ENCODE measurements around the gene CYBC1.

CYBC1 gene

GRCh38 chr17:82408288-82408937 is 42.1 kb downstream of the CYBC1 start:
- no peak for DNase-seq (ENCODE audit: low spot score)

DNA sequence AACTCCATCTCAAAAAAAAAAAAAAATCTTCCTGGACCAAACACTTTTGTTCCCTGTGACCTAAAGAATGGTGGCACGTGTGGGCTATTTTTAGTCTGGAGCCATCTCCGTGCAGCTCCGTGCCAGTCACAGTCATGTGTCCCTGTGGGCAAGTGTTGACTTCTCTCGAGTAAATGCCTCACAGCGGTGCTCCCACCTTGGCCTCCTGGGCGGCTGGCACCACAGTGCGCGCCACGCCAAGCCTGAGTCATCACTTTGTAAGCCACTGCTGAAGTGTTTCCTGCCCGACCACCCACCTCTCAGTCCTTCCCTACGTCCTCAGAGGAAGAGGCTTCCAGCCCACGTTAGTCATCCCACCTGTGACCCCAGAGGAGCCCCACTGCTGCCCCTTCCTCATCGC is 43.3 kb downstream of the CYBC1 start:
- DNase-seq (ENCODE audit: low spot score) = peak; percentile 17

- no peak for DNase-seq (ENCODE audit: low spot score)
Observed at GRCh38 chr17:82406131-82406671, 44.4 kb downstream of the CYBC1 start.

DNA sequence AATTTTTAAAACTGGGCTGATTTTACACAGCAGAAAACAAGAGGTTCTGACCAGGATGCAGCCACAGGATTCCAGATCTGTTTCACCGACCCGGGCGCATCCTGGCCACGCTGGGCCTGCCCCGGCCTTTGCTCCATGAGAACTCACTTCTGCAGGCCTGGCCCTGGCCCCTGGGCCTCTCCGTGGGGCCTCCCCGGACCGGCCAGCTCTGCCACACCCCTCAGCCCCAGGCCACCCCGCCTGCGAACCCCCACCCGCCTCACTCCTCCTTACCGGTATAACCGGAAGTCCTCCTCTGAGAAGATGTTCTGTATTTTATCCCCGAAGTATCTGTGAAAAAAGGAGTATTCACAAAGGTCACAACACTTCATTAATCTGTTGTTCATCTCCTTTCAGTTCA is 45.5 kb downstream of the CYBC1 start:
- no peak for DNase-seq (ENCODE audit: low spot score)

DNA sequence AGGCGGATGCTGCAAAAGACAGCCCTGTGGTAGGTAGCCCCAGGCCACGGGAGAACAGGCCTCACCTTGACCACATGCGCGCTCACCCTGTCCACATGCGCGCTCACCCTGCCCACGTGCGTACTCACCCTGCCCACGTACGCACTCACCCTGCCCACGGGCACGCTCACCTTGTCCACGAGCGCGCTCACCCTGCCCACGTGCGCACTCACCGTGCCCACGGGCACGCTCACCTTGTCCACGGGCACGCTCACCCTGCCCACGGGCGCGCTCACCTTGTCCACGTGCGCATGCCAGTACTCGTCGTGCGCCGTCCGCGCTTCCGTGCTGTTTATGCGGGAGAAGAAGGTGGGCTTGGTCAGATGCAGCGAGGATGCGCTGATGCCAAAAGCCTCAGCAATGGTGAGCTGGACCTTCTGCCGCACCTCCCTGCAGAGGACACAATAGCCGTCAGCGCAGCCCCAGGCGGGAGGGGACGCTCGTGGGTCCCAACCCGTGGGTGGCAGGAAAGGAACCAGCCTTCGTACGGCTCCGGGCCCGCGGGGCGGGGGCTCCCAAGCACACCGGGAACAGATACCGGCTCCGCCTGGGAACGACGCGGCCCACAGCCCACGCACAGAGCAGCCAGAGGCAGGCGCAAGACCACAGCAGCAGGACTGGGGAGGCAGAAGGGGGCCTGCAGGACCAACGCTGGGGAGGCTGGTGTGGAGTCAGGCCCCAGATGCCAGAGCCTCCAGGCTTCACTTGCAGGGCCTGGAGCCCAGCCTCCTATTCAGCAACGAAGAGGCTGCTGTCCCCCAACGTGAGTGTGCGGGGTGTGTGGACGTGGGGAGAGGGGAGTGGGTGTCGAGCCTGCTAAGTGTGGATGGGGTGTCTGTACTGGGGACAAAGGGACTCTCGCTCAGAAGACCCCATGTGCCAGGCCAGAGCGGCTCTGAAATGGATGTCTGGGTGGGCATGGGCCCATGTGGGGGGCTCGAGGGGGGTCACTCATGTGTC is 46.6 kb downstream of the CYBC1 start:
- no peak for DNase-seq (ENCODE audit: low spot score)

DNA sequence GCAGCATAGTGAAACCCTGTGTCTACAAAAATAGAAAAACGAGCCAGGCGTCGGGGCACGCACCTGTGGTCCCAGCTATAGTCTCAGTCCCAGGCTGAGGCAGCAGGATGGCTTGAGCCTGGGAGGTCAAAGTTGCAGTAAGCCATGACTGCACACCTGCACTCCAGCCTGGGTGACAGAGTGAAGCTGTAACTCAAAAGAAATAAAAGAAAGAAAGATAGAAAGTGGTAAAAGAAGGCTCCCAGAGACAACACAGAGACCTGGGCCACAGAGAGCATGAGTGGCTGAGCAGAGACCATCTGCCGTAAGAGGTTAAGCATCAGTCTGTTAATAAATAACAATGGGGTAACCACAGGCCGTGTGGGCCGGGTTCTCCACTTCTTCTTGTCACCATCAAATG is 47.7 kb downstream of the CYBC1 start:
- peak; percentile 25 for DNase-seq (ENCODE audit: low spot score)

DNA sequence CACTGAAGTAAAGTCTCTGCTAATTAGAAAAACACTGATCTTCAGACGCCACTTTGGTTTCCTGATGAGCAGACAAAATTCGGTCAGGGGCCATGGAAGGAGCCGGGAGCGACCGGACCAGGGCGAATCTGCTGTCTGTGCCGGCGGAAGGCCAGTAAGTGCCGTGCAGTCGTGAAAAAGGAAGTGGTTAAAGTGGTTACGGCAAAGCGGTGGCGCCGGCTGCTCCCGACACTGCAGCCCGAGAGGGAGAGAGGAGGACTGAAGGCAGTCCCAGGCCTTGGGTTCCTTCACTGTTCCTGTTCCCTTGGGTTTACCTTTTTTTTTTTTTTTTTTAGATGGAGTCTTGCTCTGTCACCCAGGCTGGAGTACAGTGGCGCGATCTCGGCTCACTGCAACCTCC is 49.7 kb downstream of the CYBC1 start:
- peak; percentile 26 for DNase-seq (ENCODE audit: low spot score)

GRCh38 chr17:82400206-82400605 is 50.3 kb downstream of the CYBC1 start:
- no peak for DNase-seq (ENCODE audit: low spot score)

DNA sequence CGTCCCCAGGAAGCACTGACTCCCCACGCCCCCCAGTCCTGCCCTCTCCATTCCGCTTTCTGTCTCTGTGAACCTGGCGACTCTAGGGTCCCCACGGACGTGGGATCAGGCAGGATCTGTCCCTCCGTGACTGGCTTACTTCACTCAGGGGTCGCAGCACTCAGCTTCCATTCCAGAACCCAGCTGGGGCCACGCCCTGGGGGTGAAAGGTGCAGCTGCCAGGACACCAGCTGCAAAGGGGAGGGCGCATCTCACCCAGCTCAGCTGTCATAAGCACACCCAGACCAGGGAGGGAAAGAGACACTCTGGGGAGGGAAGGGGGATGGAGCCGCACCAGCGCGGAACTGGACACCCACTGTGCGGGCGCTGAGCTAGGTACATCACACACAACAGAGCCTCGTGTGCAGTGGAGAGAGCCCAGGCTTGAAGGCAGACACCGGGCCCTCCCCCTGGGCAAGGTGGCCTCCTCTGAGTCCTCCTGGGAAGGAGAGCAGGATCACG is 50.9 kb downstream of the CYBC1 start:
- DNase-seq (ENCODE audit: low spot score) = no peak

DNA sequence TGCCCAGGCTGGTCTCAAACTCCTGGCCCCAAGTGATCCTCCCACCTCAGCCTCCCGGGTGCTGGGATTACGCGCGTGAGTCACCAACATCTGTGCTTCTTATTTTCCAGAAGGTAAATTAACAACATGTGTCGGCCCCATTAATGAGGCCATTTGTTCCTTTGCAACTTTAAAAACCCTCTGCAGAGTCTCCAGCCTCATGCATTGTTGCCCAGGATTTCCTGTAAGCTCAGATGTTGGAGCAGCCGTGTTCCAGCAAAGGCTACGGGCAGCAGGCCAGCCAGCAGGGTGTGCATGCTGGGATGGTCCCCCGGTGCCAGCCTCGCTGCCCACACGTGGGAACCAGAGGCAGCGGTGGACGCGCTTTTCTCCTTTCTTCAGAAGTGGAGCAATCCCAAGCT is 51.5 kb downstream of the CYBC1 start:
- no peak for DNase-seq (ENCODE audit: low spot score)

GRCh38 chr17:82397449-82398335 is 52.9 kb downstream of the CYBC1 start:
- no peak for DNase-seq (ENCODE audit: low spot score)

- no peak for DNase-seq (ENCODE audit: low spot score)
Observed at GRCh38 chr17:82396601-82397435, 53.7 kb downstream of the CYBC1 start.

GRCh38 chr17:82394278-82394677 is 56.3 kb downstream of the CYBC1 start:
- DNase-seq (ENCODE audit: low spot score) = no peak

GRCh38 chr17:82392941-82393340 is 57.6 kb downstream of the CYBC1 start:
- DNase-seq (ENCODE audit: low spot score) = no peak
